NB4 (cell line): Measurements from ENCODE around the gene MAN1A2.
A peak's percentile ranks its signal among the peaks of the same experiment; 100 is the strongest.
"Not testable (repeated sequence)": the region's sequence is repeated elsewhere in the genome, so short reads cannot be mapped to it uniquely, and the experiment has no call there.

ENCODE experiments used
- DNase-seq: peaks from one replicate; pipeline ENCODE4 v3.0.0; 2010; ENCODE audit warnings: low read depth
- H3K4me3 ChIP-seq: one replicate; pipeline ENCODE4 v1.5.1; 2011; ENCODE audit warnings: mild to moderate bottlenecking, low read depth, low read length, moderate library complexity
- MYC ChIP-seq: IDR thresholded peaks from 2 replicates; pipeline ENCODE4 v1.6.1; 2011; ENCODE audit warnings: low read depth, low read length
- POLR2A ChIP-seq: IDR thresholded peaks from 2 replicates; pipeline ENCODE4 v1.6.1; 2011; ENCODE audit warnings: mild to moderate bottlenecking; ENCODE audit not compliant: insufficient read length; ENCODE audit errors: extremely low read depth
- TF ChIP-seq, protein P1 (sequence below): IDR thresholded peaks from one replicate; pipeline ENCODE4 v1.5.1; 2012; ENCODE audit warnings: low read depth, low read length
- TF ChIP-seq, protein P2 (sequence below): IDR thresholded peaks from 2 replicates; pipeline ENCODE4 v1.6.1; 2011; ENCODE audit warnings: low read depth, low read length

The MAN1A2 gene

DNA sequence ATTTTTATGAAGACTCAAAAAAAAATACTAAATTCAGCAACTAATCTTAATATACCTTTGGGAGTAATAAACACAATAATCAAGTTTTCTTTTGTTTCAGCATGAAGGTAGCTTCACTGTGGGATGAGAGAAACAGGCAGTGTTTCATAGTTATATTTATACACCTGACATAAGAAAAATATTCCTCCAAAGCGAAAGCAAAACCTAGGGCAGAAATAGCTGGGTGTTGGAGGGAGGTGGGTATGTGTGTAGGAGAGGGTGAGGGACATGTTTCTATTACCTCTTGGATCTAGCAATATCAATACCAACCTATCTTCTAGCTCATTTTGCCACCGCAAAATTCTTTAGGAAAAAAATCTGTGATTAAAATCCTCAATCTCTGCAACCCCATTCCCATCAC lies 24.9 kb upstream of the MAN1A2 start:
- no peak for DNase-seq

DNA sequence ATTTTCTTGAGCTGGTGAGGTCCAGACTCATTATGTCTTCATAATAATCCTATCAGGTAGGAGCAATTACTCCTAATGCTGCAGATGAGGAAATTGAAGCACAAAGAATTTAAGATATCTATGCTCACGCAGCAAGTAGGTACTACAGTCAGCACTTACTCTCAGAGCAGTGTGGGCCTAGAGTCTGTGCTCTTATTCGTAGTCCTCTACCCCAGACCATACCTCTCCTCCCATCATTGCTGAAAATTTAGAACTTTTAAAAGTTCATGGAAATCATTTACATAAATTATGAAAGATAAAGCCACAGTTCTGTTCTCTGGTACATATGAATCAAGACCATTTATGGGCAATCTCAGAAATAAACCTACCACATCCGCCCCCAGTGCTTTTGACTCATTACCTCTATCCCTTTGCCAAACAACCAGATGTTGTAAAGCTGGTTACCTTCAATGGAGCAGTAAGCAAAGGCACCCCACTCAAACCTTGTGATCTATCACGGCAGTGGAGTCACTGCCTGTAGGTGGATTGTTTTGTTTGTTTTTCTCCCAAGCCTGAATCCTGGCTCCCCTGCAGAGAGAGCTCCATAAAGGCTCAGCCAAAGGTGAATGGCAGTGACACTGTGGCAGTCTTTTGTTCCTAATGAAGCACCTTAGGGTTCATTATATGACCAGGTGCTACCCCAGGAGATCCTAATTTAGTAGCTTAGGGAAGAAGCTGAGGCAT lies 20.9 kb upstream of the MAN1A2 start:
- no peak for DNase-seq
- TF ChIP-seq POLR2A (no peak), MYC (no peak)
- TF ChIP-seq, protein P1, sequence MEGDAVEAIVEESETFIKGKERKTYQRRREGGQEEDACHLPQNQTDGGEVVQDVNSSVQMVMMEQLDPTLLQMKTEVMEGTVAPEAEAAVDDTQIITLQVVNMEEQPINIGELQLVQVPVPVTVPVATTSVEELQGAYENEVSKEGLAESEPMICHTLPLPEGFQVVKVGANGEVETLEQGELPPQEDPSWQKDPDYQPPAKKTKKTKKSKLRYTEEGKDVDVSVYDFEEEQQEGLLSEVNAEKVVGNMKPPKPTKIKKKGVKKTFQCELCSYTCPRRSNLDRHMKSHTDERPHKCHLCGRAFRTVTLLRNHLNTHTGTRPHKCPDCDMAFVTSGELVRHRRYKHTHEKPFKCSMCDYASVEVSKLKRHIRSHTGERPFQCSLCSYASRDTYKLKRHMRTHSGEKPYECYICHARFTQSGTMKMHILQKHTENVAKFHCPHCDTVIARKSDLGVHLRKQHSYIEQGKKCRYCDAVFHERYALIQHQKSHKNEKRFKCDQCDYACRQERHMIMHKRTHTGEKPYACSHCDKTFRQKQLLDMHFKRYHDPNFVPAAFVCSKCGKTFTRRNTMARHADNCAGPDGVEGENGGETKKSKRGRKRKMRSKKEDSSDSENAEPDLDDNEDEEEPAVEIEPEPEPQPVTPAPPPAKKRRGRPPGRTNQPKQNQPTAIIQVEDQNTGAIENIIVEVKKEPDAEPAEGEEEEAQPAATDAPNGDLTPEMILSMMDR, result no peak
- TF ChIP-seq, protein P2, sequence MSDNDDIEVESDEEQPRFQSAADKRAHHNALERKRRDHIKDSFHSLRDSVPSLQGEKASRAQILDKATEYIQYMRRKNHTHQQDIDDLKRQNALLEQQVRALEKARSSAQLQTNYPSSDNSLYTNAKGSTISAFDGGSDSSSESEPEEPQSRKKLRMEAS, result no peak
- no peak overlapping the region for H3K4me3 ChIP-seq

More for the DNA sequence above, 24.9 kb upstream of the MAN1A2 start:
- H3K4me3 ChIP-seq, result no peak overlapping the region
- no peak for TF ChIP-seq MYC
- no peak for TF ChIP-seq POLR2A
- TF ChIP-seq, protein P2, result no peak
- TF ChIP-seq, protein P1, result no peak

DNA sequence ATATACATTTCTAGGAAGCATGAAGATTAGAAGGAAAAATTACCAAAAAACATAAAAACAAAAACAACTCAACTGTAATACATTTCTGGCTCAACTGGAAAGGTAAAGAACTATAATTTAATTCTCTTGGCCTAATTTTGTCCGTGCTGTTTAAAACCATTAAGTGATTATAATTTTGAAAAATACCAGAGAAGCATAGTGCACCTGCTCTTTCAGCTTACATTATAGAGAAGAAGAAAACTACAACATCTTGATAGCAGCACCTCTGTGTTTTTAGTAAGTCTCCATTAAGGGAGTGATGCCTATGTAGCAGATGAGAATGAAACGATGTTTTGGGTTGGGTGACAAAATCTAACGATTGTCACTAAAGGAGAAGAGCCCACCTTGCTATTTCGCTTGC lies 19.3 kb upstream of the MAN1A2 start:
- no peak for TF ChIP-seq POLR2A
- TF ChIP-seq MYC, result no peak
- TF ChIP-seq, protein P1, result no peak
- TF ChIP-seq, protein P2, result no peak
- H3K4me3 ChIP-seq, result no peak overlapping the region
- no peak for DNase-seq

DNA sequence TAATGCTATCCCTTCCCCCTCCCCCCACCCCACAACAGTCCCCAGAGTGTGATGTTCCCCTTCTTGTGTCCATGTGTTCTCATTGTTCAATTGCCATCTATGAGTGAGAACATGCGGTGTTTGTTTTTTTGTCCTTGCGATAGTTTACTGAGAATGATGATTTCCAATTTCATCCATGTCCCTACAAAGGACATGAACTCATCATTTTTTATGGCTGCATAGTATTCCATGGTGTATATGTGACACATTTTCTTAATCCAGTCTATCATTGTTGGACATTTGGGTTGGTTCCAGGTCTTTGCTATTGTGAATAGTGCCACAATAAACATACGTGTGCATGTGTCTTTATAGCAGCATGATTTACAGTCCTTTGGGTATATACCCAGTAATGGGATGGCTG lies 14.6 kb upstream of the MAN1A2 start:
- not testable (repeated sequence) for DNase-seq, H3K4me3 ChIP-seq

DNA sequence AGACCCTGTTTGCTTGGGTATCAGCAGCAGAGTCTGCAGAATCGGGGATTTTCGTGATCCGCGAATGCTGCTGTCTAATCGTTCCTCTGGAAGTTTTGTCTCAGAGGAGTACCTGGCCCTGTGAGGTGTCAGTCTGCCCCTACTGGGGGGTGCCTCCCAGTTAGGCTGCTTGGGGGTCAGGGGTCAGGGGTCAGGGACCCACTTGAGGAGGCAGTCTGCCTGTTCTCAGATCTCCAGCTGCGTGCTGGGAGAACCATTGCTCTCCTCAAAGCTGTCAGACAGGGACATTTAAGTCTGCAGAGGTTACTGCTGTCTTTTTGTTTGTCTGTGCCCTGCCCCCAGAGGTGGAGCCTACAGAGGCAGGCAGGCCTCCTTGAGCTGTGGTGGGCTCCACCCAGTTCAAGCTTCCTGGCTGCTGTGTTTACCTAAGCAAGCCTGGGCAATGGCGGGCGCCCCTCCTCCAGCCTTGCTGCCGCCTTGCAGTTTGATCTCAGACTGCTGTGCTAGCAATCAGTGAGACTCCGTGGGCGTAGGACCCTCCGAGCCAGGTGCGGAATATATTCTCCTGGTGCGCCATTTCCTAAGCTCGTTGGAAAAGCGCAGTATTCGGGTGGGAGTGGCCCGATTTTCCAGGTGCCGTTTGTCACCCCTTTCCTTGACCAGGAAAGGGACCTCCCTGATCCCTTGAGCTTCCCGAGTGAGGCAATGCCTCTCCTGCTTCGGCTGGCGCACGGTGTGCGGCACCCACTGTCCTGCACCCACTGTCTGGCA lies 9.2 kb upstream of the MAN1A2 start:
- not testable (repeated sequence) for DNase-seq, H3K4me3 ChIP-seq

DNA sequence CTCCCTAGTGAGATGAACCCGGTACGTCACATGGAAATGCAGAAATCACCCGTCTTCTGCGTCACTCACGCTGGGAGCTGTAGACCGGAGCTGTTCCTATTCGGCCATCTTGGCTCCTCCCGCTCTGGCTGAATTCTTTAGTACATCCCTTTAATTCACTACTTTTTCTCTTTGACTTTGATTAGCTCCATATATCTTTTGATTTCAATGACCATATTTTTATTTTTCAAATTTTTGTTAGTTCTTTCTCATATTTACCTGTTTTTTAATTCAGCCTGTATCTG lies 8.7 kb upstream of the MAN1A2 start:
- not testable (repeated sequence) for DNase-seq, H3K4me3 ChIP-seq

DNA sequence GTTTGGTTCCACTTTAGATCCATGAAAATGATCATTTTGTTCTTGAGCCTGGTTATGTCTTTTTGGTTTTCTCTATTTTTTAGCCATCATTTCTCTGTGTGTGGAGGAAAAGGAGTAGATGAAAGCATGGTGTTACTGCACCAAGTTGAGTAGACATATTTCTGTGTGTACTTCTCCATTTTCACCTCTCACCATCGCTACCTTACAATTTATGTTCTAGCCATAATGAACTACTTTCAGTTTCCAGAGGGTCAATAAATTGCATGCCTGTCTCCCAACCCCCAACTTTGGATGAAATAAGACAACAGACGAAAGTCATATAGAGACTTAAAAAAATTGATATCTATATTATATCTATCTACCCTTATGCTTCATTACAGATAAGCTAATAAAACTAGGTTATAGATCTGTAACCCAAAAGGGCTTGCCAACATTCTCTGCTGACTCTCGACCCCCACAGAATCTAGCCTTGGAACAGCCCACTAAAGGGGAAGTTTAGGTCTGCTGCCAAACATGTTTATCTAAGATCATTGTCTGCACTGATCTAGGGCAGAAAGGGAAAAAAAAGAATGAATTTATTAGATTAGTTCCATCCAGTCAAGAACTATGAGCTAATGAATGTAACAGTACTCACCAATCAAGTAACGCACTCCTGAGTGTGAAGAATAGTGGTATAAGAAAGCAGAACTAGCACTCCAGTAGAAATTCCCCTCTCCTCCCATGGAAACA lies 7.5 kb upstream of the MAN1A2 start:
- no peak for TF ChIP-seq MYC
- TF ChIP-seq POLR2A, result no peak
- TF ChIP-seq, protein P1, result no peak
- TF ChIP-seq, protein P2, result no peak

More for the DNA sequence above, 7.5 kb upstream of the MAN1A2 start:
- peak; percentile 51 for DNase-seq
- H3K4me3 ChIP-seq, result no peak overlapping the region
